LNCAP (cell line): Measurements from ENCODE around the gene ARHGAP15.

Experiments
- TF ChIP-seq, protein P1 (sequence below): fragments of 450-650 bp; IDR thresholded peaks from 2 replicates; pipeline ENCODE4 v1.5.1; 2017; ENCODE audit warnings: mild to moderate bottlenecking

ARHGAP15 gene

DNA sequence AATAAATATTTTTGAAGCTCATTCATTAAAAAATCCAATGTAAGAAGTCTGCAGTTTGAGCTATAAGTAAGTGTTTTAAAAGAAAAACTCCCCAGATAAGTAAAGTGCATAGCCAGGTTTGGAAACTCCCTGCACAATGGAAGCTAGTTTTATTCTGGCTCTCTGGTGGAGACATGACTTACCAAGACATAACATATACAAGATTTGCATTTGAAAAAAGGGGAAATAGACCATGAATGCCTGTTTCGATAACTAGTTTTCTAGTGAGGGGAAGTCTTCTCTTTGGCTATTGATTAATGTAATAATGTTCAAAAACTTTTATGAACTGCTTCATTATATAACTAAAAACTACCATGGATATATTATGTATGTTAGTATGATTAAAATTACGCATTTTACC is 435.2 kb downstream of the ARHGAP15 start:
- TF ChIP-seq, protein P1, sequence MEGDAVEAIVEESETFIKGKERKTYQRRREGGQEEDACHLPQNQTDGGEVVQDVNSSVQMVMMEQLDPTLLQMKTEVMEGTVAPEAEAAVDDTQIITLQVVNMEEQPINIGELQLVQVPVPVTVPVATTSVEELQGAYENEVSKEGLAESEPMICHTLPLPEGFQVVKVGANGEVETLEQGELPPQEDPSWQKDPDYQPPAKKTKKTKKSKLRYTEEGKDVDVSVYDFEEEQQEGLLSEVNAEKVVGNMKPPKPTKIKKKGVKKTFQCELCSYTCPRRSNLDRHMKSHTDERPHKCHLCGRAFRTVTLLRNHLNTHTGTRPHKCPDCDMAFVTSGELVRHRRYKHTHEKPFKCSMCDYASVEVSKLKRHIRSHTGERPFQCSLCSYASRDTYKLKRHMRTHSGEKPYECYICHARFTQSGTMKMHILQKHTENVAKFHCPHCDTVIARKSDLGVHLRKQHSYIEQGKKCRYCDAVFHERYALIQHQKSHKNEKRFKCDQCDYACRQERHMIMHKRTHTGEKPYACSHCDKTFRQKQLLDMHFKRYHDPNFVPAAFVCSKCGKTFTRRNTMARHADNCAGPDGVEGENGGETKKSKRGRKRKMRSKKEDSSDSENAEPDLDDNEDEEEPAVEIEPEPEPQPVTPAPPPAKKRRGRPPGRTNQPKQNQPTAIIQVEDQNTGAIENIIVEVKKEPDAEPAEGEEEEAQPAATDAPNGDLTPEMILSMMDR: no peak

DNA sequence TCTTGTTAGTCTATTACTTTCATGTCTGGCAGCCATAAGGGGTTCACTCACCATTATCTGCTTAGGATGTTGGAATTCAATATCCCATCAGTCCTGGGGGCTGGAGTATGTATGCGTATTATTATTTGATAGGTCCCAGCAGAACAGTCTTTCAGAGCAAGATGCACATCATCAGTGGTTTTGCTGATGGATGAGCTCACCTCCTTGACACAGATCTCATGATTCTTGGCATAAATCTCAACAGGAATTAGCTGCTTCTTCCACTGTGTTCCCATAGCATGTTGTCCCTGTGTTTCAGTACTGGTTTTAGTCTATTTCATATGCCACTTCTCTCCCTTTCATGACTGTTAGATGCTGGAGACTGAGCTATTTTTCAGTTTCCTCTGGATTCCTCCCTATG is 442.5 kb downstream of the ARHGAP15 start:
- TF ChIP-seq, protein P1: no peak

DNA sequence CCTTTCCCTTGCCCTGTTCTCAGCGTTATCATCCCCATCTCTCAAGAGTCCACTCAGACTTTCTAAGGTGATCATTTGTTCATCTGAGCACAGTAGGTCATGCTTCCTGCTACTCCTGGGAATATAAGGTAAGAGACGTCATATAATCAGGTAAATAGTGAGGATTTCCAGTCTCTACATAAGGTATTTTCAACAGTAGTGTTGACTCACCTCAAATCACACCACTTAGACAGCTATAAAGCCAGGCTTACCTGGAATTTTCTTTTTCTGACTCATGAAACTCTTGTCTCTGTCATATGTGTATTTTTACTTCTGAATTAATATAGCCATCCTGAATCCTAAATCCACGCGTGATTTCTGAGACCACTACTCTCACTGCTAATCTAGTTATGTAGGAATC is 443.2 kb downstream of the ARHGAP15 start:
- TF ChIP-seq, protein P1: no peak

DNA sequence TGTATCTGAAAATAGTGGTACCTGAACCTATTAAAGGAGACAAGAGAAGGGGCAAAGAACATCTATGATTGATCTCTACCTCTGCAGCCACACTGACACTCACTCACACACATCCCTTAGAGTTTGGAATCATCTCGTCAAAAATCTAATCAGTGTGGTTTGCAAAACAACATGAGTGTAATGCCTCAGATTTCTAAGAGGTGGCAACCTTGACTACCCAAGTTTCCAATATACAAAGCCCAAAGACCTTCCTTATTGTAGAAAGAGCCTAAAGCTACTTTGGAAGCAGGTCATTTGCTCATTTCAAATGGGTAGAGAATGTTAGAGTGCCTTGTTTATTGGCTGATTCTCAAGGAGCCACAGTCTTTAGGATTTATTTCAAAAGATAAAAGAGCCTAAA is 444.9 kb downstream of the ARHGAP15 start:
- TF ChIP-seq, protein P1: no peak

DNA sequence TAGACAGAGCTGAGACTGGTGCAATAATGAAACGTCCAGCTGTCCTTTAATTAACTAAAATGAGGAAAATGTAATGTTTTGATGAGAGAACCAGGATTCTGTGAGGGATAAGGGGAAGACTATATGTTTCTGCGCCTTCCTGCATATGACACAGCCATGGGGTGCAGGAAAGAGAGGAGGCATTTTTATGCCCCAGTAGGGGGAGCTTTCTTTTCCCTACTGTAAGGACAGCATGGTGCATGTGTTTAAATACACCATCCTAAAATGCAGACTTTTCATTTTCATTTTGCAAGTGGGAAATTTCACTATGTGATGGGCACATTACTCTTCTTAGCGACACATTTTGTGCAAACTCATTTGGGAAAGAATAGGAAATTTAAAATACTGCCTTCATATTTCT is 446.1 kb downstream of the ARHGAP15 start:
- TF ChIP-seq, protein P1: peak; percentile 46

DNA sequence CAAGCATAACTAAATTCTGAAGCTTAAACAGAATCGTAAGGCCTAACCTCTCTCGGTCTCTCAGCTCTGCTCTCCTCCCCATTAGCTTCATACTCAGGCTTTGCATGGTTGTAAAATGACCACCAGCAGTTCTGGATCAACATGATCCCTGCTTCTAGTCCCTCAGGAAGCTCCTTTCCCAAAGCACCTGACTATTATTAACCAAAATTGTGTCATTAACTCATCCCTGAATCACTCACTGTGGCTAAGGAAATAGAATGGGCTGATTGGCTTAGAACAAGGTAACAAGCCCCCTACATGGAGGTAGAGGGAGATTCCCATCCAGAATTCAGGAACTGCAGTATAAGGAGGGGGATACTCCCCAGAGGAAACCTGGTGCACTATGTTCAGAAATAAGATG is 448.3 kb downstream of the ARHGAP15 start:
- TF ChIP-seq, protein P1: no peak

DNA sequence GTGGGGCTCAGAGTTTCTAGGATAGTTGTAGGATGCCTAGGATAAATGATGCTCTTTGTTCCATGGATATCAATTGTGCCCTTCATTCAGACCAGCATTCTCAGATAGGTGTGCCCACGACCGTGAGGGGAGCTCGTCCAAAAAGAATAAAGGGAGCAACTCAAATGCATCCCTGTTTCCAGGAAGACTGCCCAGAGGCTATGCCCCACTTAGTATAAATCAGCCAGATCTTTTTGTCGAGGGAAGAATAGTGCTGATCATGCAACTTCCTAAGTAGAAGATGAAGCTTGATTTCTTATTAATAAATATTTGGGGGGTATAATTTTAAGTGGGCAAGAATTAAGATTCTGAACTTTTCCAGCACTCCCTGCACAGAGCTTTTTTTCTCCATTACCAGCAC is 450.2 kb downstream of the ARHGAP15 start:
- TF ChIP-seq, protein P1: no peak

DNA sequence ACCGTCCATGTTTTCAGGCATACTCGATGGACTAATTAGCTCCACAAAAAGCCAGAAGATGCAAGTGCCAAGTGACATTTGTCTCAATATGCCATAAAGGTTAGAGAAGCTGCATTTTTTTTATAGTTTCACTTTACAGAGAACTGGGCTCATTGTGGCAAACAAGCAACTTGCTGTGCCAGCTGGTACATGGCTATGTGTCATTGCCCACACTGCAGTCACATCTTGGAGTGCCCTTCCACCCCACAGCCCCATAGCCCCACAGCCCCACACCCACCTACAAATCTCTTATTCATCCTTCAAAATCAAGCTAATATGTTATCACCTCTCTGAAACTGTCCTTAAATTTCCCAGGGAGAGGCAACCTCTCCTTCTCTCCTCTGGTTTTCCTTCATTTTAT is 451.9 kb downstream of the ARHGAP15 start:
- TF ChIP-seq, protein P1: no peak
